IMR-90 (cell line): Measurements from ENCODE around the gene NDUFS7. TPM values are rescaled to one million over a fixed set of nuclear protein-coding genes. Genes with fewer than 3 reads are reported as not detected.
A peak's percentile ranks its signal among the peaks of the same experiment; 100 is the strongest.

Source experiments
- ATAC-seq: fragments of 200-7000 bp; cut with Tn5 transposase; 2 replicates; pipeline ENCODE4 v1.9.1; 2020; ENCODE audit warnings: low read depth, mild to moderate bottlenecking, moderate library complexity
- BruUV-seq: library from RNA; stranded (reverse); fragments of 400-500 nt; replicated peaks from 2 replicates; lab custom pipeline; 2021; lab: Mats Ljungman, UMichigan
- CTCF ChIA-PET: fragments of 300-600 bp; formaldehyde crosslinking; extraction: SDS; loops from one replicate; lab custom pipeline; 2021; ENCODE audit warnings: antibody characterized with exemption; lab: Yijun Ruan, JAX
- POLR2A ChIA-PET: fragments of 300-600 bp; sonication (Branson Sonifier 250); formaldehyde crosslinking; loops from one replicate; lab custom pipeline; 2022; ENCODE audit warnings: antibody characterized with exemption; ENCODE audit not compliant: unreplicated experiment; lab: Charles Lee
- DNase-seq: peaks from one replicate; pipeline ENCODE4 v3.0.0; 2013
- H2AFZ ChIP-seq: replicated peaks from 2 replicates; pipeline ENCODE3; 2013; ENCODE audit warnings: low read length, mild to moderate bottlenecking; ENCODE audit not compliant: poor library complexity
- H2AK5ac ChIP-seq: 2 replicates; pipeline ENCODE4 v1.6.1; 2013; ENCODE audit warnings: low read depth, low read length, inconsistent platforms
- H2AK9ac ChIP-seq: replicated peaks from 2 replicates; pipeline ENCODE3; 2013; ENCODE audit warnings: mild to moderate bottlenecking, low read depth, low read length, moderate library complexity; ENCODE audit not compliant: poor library complexity
- H2BK120ac ChIP-seq: 2 replicates; pipeline ENCODE4 v1.6.1; 2013; ENCODE audit warnings: low read depth, low read length, inconsistent platforms
- H2BK15ac ChIP-seq: 3 replicates; pipeline ENCODE4 v1.6.1; 2013; ENCODE audit warnings: low read depth, low read length, inconsistent platforms
- H2BK20ac ChIP-seq: 2 replicates; pipeline ENCODE4 v1.6.1; 2013; ENCODE audit warnings: low read depth, mild to moderate bottlenecking, inconsistent platforms, low read length, moderate library complexity
- H2BK5ac ChIP-seq: 2 replicates; pipeline ENCODE4 v1.6.1; 2013; ENCODE audit warnings: mild to moderate bottlenecking, low read depth, low read length, inconsistent platforms; ENCODE audit not compliant: poor library complexity, severe bottlenecking
- H3K14ac ChIP-seq: replicated peaks from 2 replicates; pipeline ENCODE4 v1.6.1; 2013; ENCODE audit warnings: low read depth, low read length, inconsistent platforms
- H3K18ac ChIP-seq: 2 replicates; pipeline ENCODE4 v1.6.1; 2013; ENCODE audit warnings: low read depth, low read length, control low read depth
- H3K23ac ChIP-seq: 2 replicates; pipeline ENCODE4 v1.6.1; 2013; ENCODE audit warnings: low read depth, low read length, inconsistent platforms
- H3K27ac ChIP-seq: 2 replicates; pipeline ENCODE4 v1.5.1; 2013; ENCODE audit warnings: mild to moderate bottlenecking, control low read depth, low read length; ENCODE audit not compliant: insufficient read depth
- H3K27me3 ChIP-seq: 2 replicates; pipeline ENCODE4 v1.6.1; 2013; ENCODE audit warnings: low read length; ENCODE audit not compliant: control insufficient read depth, insufficient read depth
- H3K36me3 ChIP-seq: 2 replicates; pipeline ENCODE4 v1.6.1; 2013; ENCODE audit warnings: low read length, mixed read lengths; ENCODE audit not compliant: control insufficient read depth, insufficient read depth
- H3K4ac ChIP-seq: 2 replicates; pipeline ENCODE4 v1.6.1; 2013; ENCODE audit warnings: low read depth, low read length, inconsistent platforms
- H3K4me1 ChIP-seq: 2 replicates; pipeline ENCODE4 v1.6.1; 2013; ENCODE audit warnings: low read length, mixed read lengths; ENCODE audit not compliant: control insufficient read depth, insufficient read depth
- H3K4me2 ChIP-seq: 2 replicates; pipeline ENCODE4 v1.6.1; 2013; ENCODE audit warnings: low read depth, mild to moderate bottlenecking, control low read depth, low read length, moderate library complexity
- H3K4me3 ChIP-seq: 2 replicates; pipeline ENCODE4 v1.5.1; 2013; ENCODE audit warnings: low read depth, mild to moderate bottlenecking, control low read depth, low read length, moderate library complexity; ENCODE audit not compliant: insufficient read depth
- H3K56ac ChIP-seq: 2 replicates; pipeline ENCODE4 v1.6.1; 2013; ENCODE audit warnings: low read length, inconsistent platforms; ENCODE audit not compliant: insufficient read depth; ENCODE audit errors: extremely low read depth
- H3K79me1 ChIP-seq, 2 experiments: 2 replicates each; pipeline ENCODE4 v1.6.1; 2013; ENCODE audit warnings: low read length in 2 of 2, inconsistent platforms in 1 of 2, low read depth in 1 of 2
- H3K9ac ChIP-seq: 2 replicates; pipeline ENCODE4 v1.6.1; 2013; ENCODE audit warnings: low read depth, low read length, control low read depth
- H3K9me1 ChIP-seq: 2 replicates; pipeline ENCODE4 v1.6.1; 2013; ENCODE audit warnings: low read length, inconsistent platforms; ENCODE audit not compliant: insufficient read depth
- H3K9me3 ChIP-seq: 2 replicates; pipeline ENCODE4 v1.6.1; 2013; ENCODE audit warnings: low read length; ENCODE audit not compliant: control insufficient read depth, insufficient read depth
- H4K20me1 ChIP-seq: 2 replicates; pipeline ENCODE4 v1.6.1; 2013; ENCODE audit warnings: low read length, inconsistent platforms; ENCODE audit not compliant: insufficient read depth
- H4K5ac ChIP-seq: 2 replicates; pipeline ENCODE4 v1.6.1; 2013; ENCODE audit warnings: mild to moderate bottlenecking, low read depth, low read length, control low read depth
- H4K8ac ChIP-seq, 2 experiments: 2 replicates each; pipeline ENCODE4 v1.6.1; 2013; ENCODE audit warnings: low read depth in 2 of 2, low read length in 2 of 2, control low read depth in 1 of 2, inconsistent platforms in 1 of 2
- H4K91ac ChIP-seq: 2 replicates; pipeline ENCODE4 v1.6.1; 2013; ENCODE audit warnings: low read depth, low read length, inconsistent platforms; ENCODE audit not compliant: insufficient read depth
- BHLHE40 ChIP-seq: fragments of 150-350 bp; IDR thresholded peaks from 2 replicates; pipeline ENCODE4 v1.6.1; 2016; ENCODE audit warnings: mild to moderate bottlenecking, low read depth, low read length
- CEBPB ChIP-seq: IDR thresholded peaks from 2 replicates; pipeline ENCODE4 v1.6.1; 2012; ENCODE audit warnings: low read depth, low read length, improper control_type of control experiment
- CHD1 ChIP-seq: IDR thresholded peaks from 2 replicates; pipeline ENCODE4 v1.6.1; 2012; ENCODE audit warnings: low read depth, low read length, improper control_type of control experiment
- FOS ChIP-seq: fragments of 150-350 bp; IDR thresholded peaks from 2 replicates; pipeline ENCODE4 v1.6.1; 2016; ENCODE audit warnings: low read depth, low read length
- MAFK ChIP-seq: IDR thresholded peaks from 2 replicates; pipeline ENCODE4 v1.6.1; 2012; ENCODE audit warnings: low read depth, low read length, improper control_type of control experiment
- MAZ ChIP-seq: IDR thresholded peaks from 2 replicates; pipeline ENCODE4 v1.6.1; 2012; ENCODE audit warnings: low read depth, mild to moderate bottlenecking, low read length, improper control_type of control experiment, moderate library complexity, borderline replicate concordance
- MXI1 ChIP-seq: IDR thresholded peaks from 2 replicates; pipeline ENCODE4 v1.6.1; 2012; ENCODE audit warnings: low read depth, mild to moderate bottlenecking, low read length, moderate library complexity, borderline replicate concordance
- NFE2L2 ChIP-seq: fragments of 150-350 bp; IDR thresholded peaks from 2 replicates; pipeline ENCODE4 v1.6.1; 2016; ENCODE audit warnings: low read depth, mild to moderate bottlenecking, low read length
- POLR2A ChIP-seq: IDR thresholded peaks from 2 replicates; pipeline ENCODE4 v1.6.1; 2012; ENCODE audit warnings: mild to moderate bottlenecking, low read depth, low read length
- RCOR1 ChIP-seq: IDR thresholded peaks from 2 replicates; pipeline ENCODE4 v1.6.1; 2012; ENCODE audit warnings: mild to moderate bottlenecking, low read length, improper control_type of control experiment; ENCODE audit not compliant: insufficient replicate concordance
- RFX5 ChIP-seq: IDR thresholded peaks from 2 replicates; pipeline ENCODE4 v1.8.0; 2012; ENCODE audit warnings: low read depth, mild to moderate bottlenecking, low read length, moderate library complexity
- SMC3 ChIP-seq: fragments of 150-350 bp; IDR thresholded peaks from 2 replicates; pipeline ENCODE4 v1.6.1; 2016; ENCODE audit warnings: low read depth, mild to moderate bottlenecking, antibody characterized with exemption, low read length, moderate library complexity
- WGBS, 2 experiments: methylation state at CpG; one replicate each; pipeline versions ENCODE4 v1.1.5 to v1.1.7; 2013; ENCODE audit warnings: missing lambda C conversion rate in 2 of 2; ENCODE audit not compliant: insufficient read length in 1 of 2; ENCODE audit errors: extremely low coverage in 2 of 2; 5-methylcytosine and 5-hydroxymethylcytosine counted together
- dilution Hi-C: fragments of 300-500 bp; cut with HindIII; formaldehyde crosslinking; loops from one replicate; pipeline ENCODE4 v1.14.3; 2018; ENCODE audit warnings: low sequenced_read_pairs; ENCODE audit not compliant: unreplicated experiment
- in situ Hi-C: fragments of 300-500 bp; cut with MboI; formaldehyde crosslinking; loops from 3 replicates; pipeline ENCODE4 v1.14.3; 2019; ENCODE audit warnings: low sequenced_read_pairs, inconsistent platforms, mixed read lengths
- intact Hi-C: fragments of 100-400 bp; cut with micrococcal nuclease; formaldehyde crosslinking; loops from 2 replicates; pipeline ENCODE4 v1.10.0; 2022
- polyA plus RNA-seq, 3 experiments: library from polyadenylated mRNA; depleted of rRNA; stranded (reverse); fragments of >200 nt; gene quantifications; 2 replicates each; pipeline ENCODE4 v1.2.3, GENCODE V29; 2012; ENCODE audit warnings: low replicate concordance in 1 of 3
- total RNA-seq: library from RNA; depleted of rRNA; stranded (reverse); fragments of >200 nt; gene quantifications from 2 replicates; pipeline ENCODE4 v1.2.3, GENCODE V29; 2012
- TF ChIP-seq, protein P1 (sequence below): fragments of 150-350 bp; IDR thresholded peaks from 2 replicates; pipeline ENCODE4 v1.6.1; 2017; ENCODE audit warnings: mild to moderate bottlenecking, antibody characterized with exemption, low read length, low read depth
- TF ChIP-seq, protein P2 (sequence below): conservative IDR thresholded peaks from 2 replicates; pipeline ENCODE4 v1.5.1; 2012; ENCODE audit warnings: mild to moderate bottlenecking, low read depth, low read length, improper control_type of control experiment
- TF ChIP-seq, protein P3 (sequence below): fragments of 150-350 bp; IDR thresholded peaks from 2 replicates; pipeline ENCODE4 v1.6.1; 2016; ENCODE audit warnings: low read depth, mild to moderate bottlenecking, low read length, moderate library complexity, borderline replicate concordance

Gene NDUFS7
- total and polyA plus RNA-seq, 2 of the 4 experiments (the other 2 are of a cell fraction) = 60.8 to 136 TPM

DNA sequence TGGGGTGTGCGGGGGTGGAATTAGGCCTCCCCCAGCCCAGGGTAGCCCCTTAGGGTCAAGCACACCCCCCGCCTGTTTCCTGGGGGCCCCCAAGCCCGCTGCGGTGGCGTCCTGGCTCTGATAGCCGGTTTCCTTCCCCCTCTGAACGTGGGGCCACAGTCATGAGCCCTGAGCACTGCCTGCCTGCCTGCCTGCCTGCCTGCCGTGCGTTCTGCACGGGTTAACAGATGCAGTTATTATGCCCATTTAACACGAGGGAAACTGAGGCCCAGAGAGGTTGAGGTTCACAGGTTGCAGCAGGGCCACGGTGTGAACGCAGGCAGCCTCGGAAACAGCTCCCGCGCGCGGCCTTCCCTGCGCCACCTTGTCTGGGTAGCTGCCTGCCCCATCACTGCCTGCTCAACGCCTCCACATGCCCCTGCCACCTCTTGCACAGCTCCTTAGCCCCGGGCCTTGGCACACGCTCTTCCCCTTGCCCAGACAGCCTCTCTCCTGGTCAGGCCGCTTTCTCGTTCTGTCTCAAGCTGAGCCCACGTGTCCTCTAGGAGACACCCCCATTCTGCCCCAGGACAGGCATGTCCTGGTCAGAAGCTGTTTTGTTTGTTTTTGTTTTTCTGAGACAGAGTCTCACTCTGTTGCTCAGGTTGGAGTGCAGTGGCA, 18.8 kb downstream of the NDUFS7 start:
- Histone ChIP-seq H2AFZ (peak overlapping the region; percentile 82), H3K23ac (0 out of 2 replicates have a peak overlapping the region, but pooled peaks have one; percentile 24), H3K27me3 (no peaks in the 10 kb centered on the region), H3K79me1 (peaks cover 0 to 17% of the 10 kb centered on the region in 2 experiments; a peak in 3 of 4 replicates), H3K9me3 (no peaks in the 10 kb centered on the region), H2AK5ac (no peak overlapping the region), H3K4ac (no peak overlapping the region), H2AK9ac (no peak overlapping the region), H4K5ac (no peak overlapping the region), H3K4me2 (no peak overlapping the region), H3K4me1 (peaks cover 8% of the 10 kb centered on the region), H3K27ac (no peak overlapping the region), H2BK120ac (no peak overlapping the region), H3K9ac (no peak overlapping the region), H3K9me1 (no peaks in the 10 kb centered on the region), H2BK15ac (no peak overlapping the region), H4K8ac (no peak overlapping the region), H3K18ac (no peak overlapping the region), H2BK20ac (no peak overlapping the region), H3K36me3 (peaks cover 3% of the 10 kb centered on the region; the same call in 1 of the 2 replicates), H3K56ac (no peak overlapping the region), H4K91ac (no peak overlapping the region), H3K4me3 (no peak overlapping the region), H4K20me1 (0 out of 2 replicates have a peak, but pooled peaks cover 3% of the 10 kb centered on the region), H2BK5ac (no peak overlapping the region), H3K14ac (no peak overlapping the region)
- 69% methylated on average over 4 of the region's 25 CpGs; no CpG with 5 or more reads in 1 of the 2 experiments for WGBS, 2 experiments
- in situ Hi-C loops (no loop called here), dilution Hi-C loops (no loop called here), intact Hi-C loops (no loop called here)
- no TSS peak for BruUV-seq
- DNase-seq (no peak), ATAC-seq (no peak)
- CTCF ChIA-PET = interaction anchor here (1.1 kb wide), 1 partner anchor 87 kb away, joined by 3 read pairs; no protein-coding TSS in a partner anchor
- POLR2A ChIA-PET = interaction anchor here (1.9 kb wide), 1 partner anchor 134 kb away, joined by 10 read pairs; the partner anchor contains the start of gene CIRBP
- no peak for TF ChIP-seq BHLHE40
- TF ChIP-seq, protein P1, sequence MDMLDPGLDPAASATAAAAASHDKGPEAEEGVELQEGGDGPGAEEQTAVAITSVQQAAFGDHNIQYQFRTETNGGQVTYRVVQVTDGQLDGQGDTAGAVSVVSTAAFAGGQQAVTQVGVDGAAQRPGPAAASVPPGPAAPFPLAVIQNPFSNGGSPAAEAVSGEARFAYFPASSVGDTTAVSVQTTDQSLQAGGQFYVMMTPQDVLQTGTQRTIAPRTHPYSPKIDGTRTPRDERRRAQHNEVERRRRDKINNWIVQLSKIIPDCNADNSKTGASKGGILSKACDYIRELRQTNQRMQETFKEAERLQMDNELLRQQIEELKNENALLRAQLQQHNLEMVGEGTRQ = no peak
- TF ChIP-seq, protein P2, sequence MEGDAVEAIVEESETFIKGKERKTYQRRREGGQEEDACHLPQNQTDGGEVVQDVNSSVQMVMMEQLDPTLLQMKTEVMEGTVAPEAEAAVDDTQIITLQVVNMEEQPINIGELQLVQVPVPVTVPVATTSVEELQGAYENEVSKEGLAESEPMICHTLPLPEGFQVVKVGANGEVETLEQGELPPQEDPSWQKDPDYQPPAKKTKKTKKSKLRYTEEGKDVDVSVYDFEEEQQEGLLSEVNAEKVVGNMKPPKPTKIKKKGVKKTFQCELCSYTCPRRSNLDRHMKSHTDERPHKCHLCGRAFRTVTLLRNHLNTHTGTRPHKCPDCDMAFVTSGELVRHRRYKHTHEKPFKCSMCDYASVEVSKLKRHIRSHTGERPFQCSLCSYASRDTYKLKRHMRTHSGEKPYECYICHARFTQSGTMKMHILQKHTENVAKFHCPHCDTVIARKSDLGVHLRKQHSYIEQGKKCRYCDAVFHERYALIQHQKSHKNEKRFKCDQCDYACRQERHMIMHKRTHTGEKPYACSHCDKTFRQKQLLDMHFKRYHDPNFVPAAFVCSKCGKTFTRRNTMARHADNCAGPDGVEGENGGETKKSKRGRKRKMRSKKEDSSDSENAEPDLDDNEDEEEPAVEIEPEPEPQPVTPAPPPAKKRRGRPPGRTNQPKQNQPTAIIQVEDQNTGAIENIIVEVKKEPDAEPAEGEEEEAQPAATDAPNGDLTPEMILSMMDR = no peak
- no peak for TF ChIP-seq NFE2L2
- TF ChIP-seq MAFK = no peak
- no peak for TF ChIP-seq FOS
- no peak for TF ChIP-seq RFX5
- TF ChIP-seq SMC3 = no peak
- TF ChIP-seq, protein P3, sequence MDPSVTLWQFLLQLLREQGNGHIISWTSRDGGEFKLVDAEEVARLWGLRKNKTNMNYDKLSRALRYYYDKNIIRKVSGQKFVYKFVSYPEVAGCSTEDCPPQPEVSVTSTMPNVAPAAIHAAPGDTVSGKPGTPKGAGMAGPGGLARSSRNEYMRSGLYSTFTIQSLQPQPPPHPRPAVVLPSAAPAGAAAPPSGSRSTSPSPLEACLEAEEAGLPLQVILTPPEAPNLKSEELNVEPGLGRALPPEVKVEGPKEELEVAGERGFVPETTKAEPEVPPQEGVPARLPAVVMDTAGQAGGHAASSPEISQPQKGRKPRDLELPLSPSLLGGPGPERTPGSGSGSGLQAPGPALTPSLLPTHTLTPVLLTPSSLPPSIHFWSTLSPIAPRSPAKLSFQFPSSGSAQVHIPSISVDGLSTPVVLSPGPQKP = no peak
- TF ChIP-seq CEBPB = no peak
- TF ChIP-seq MXI1 = no peak
- TF ChIP-seq RCOR1 = no peak
- no peak for TF ChIP-seq POLR2A
- TF ChIP-seq MAZ = no peak
- TF ChIP-seq CHD1 = no peak
